ENCODE results near the gene MSI2. TPM values are rescaled to one million over a fixed set of nuclear protein-coding genes. Genes with fewer than 3 reads are reported as not detected.

Gene MSI2
- total RNA-seq, 2 experiments from 2014 or later, result 131 to 164 TPM

DNA sequence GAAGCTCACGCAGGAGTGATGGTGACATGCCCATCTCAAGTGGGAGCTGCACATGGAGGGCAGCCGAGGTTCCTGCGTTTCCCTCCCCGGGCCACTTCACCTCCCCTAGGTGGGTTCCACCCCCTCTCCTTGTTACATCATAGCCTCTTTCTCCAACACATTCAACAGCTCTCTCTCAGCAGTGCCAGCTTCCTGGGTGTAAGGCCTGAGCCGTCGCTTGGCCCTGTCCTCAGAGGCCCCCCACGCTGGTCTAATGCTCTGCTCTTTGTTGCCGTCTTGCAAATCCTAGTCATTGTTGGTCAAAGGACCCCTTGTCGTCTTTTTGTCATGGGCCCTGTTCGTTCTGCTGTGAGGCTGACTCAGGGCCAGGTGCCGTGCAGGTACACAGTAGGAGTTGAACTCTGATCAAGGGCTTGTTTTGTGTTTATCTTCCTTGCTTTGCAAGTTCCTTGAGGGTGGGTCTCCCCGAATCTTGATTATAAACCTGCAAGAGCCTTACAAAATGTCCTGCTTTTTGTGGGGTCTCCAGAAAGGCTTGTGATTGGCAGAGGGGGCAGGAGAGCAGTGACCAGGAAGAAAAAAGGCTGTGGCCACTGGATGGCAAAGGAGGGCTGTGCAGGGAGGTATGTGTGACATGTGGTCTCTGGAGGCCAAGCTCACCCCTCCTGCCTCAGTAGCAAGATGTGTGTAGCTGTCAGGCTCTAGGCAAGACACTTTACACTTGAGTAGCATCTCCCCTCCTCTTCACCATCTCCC lies 352.2 kb downstream of the MSI2 start:
- no peak overlapping the region for H3K4me2 ChIP-seq (ENCODE audit: low read length)
- H3K36me3 ChIP-seq (ENCODE audit: insufficient read depth, low read length), result no peaks in the 10 kb centered on the region
- H2AFZ ChIP-seq (ENCODE audit: low read length), result no peak overlapping the region
- H3K9me2 ChIP-seq (ENCODE audit: insufficient read depth, low read length), result no peaks in the 10 kb centered on the region
- no peaks in the 10 kb centered on the region for H3K79me2 ChIP-seq (ENCODE audit: insufficient read depth, low read depth, low read length)
- TF ChIP-seq, protein P1, sequence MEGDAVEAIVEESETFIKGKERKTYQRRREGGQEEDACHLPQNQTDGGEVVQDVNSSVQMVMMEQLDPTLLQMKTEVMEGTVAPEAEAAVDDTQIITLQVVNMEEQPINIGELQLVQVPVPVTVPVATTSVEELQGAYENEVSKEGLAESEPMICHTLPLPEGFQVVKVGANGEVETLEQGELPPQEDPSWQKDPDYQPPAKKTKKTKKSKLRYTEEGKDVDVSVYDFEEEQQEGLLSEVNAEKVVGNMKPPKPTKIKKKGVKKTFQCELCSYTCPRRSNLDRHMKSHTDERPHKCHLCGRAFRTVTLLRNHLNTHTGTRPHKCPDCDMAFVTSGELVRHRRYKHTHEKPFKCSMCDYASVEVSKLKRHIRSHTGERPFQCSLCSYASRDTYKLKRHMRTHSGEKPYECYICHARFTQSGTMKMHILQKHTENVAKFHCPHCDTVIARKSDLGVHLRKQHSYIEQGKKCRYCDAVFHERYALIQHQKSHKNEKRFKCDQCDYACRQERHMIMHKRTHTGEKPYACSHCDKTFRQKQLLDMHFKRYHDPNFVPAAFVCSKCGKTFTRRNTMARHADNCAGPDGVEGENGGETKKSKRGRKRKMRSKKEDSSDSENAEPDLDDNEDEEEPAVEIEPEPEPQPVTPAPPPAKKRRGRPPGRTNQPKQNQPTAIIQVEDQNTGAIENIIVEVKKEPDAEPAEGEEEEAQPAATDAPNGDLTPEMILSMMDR (conservative IDR thresholded peaks at IDR 0.05; ENCODE audit: low read length), result no peak
- H3K4me1 ChIP-seq (ENCODE audit: insufficient read depth, low read length, poor library complexity, severe bottlenecking), result peaks cover 67% of the 10 kb centered on the region
- no peaks in the 10 kb centered on the region for H4K20me1 ChIP-seq (ENCODE audit: insufficient read depth, low read length)
- intact Hi-C loops (cut with micrococcal nuclease; ENCODE audit: unreplicated experiment), result loop anchor here (5.0 to 10.0 kb wide), 2 partner anchors 366 to 474 kb away; no protein-coding TSS in a partner anchor
- ChIA-PET CTCF (ENCODE audit: unreplicated experiment) (interaction anchor here (0.6 to 1.0 kb wide), 2 partner anchors 63 to 174 kb away, joined by 5 to 6 read pairs; no protein-coding TSS in a partner anchor), POLR2A (interaction anchor here (7.3 kb wide), 1 partner anchor 15 kb away, joined by 36 read pairs; no protein-coding TSS in a partner anchor)
- no peaks in the 10 kb centered on the region for H3K9me3 ChIP-seq (ENCODE audit: low read length)
- DNase-seq (ENCODE audit: low spot score), result no peak
- no TSS peak for BruUV-seq (replicated peaks)
- no peak overlapping the region for H3K27ac ChIP-seq (ENCODE audit: low read depth, low read length, poor library complexity, severe bottlenecking)
- no peak overlapping the region for H3K4me3 ChIP-seq (ENCODE audit: low read depth, low read length, poor library complexity, severe bottlenecking)

- BruUV-seq (replicated peaks), result no TSS peak
- Histone ChIP-seq H3K79me2 (ENCODE audit: insufficient read depth, low read depth, low read length) (no peaks in the 10 kb centered on the region), H3K9me3 (ENCODE audit: low read length) (no peaks in the 10 kb centered on the region), H3K27ac (ENCODE audit: low read depth, low read length, poor library complexity, severe bottlenecking) (no peak overlapping the region), H3K4me3 (ENCODE audit: low read depth, low read length, poor library complexity, severe bottlenecking) (no peak overlapping the region), H3K4me2 (ENCODE audit: low read length) (no peak overlapping the region), H3K4me1 (ENCODE audit: insufficient read depth, low read length, poor library complexity, severe bottlenecking) (peaks cover 59% of the 10 kb centered on the region), H3K36me3 (ENCODE audit: insufficient read depth, low read length) (no peaks in the 10 kb centered on the region), H2AFZ (ENCODE audit: low read length) (no peak overlapping the region), H3K9me2 (ENCODE audit: insufficient read depth, low read length) (no peaks in the 10 kb centered on the region), H4K20me1 (ENCODE audit: insufficient read depth, low read length) (no peaks in the 10 kb centered on the region)
- TF ChIP-seq, protein P1 (conservative IDR thresholded peaks at IDR 0.05; ENCODE audit: low read length), result no peak
- TF ChIP-seq EZH2phosphoT487 (IDR thresholded peaks at IDR 0.05; ENCODE audit: borderline replicate concordance, low read depth, low read length), result no peak
- ChIA-PET POLR2A (interaction anchor here (7.3 kb wide), 1 partner anchor 14 kb away, joined by 36 read pairs; no protein-coding TSS in a partner anchor), CTCF (ENCODE audit: unreplicated experiment) (no interaction called here)
- DNase-seq (ENCODE audit: low spot score), result no peak
- intact Hi-C loops (cut with micrococcal nuclease; ENCODE audit: unreplicated experiment), result loop anchor here (5.0 to 10.0 kb wide), 2 partner anchors 367 to 474 kb away; no protein-coding TSS in a partner anchor
Measured at GRCh38 chr17:57609125-57609877, 353.0 kb downstream of the MSI2 start.
